GM12872 (cell line): ENCODE measurements around the gene CABP7.

Source experiments
- CTCF ChIP-seq: IDR thresholded peaks from 3 replicates; pipeline ENCODE4 v1.5.1; 2011; ENCODE audit warnings: low read depth, mild to moderate bottlenecking, low read length, moderate library complexity; ENCODE audit not compliant: insufficient read depth

Gene CABP7

GRCh38 chr22:29734406-29734805 lies 14.6 kb downstream of the CABP7 start:
- no peak for TF ChIP-seq CTCF

- no peak for TF ChIP-seq CTCF
Measured at GRCh38 chr22:29734838-29735237, 15.0 kb downstream of the CABP7 start.

- TF ChIP-seq CTCF, result no peak
Measured at GRCh38 chr22:29735416-29735815, 15.6 kb downstream of the CABP7 start.

GRCh38 chr22:29737251-29738117 lies 17.7 kb downstream of the CABP7 start:
- no peak for TF ChIP-seq CTCF

GRCh38 chr22:29738118-29738815 lies 18.5 kb downstream of the CABP7 start:
- no peak for TF ChIP-seq CTCF

GRCh38 chr22:29739346-29739875 lies 19.6 kb downstream of the CABP7 start:
- TF ChIP-seq CTCF, result no peak

- no peak for TF ChIP-seq CTCF
Measured at GRCh38 chr22:29740216-29740615, 20.4 kb downstream of the CABP7 start.
